Measurements from ENCODE around the gene ABAT.

Gene ABAT

DNA sequence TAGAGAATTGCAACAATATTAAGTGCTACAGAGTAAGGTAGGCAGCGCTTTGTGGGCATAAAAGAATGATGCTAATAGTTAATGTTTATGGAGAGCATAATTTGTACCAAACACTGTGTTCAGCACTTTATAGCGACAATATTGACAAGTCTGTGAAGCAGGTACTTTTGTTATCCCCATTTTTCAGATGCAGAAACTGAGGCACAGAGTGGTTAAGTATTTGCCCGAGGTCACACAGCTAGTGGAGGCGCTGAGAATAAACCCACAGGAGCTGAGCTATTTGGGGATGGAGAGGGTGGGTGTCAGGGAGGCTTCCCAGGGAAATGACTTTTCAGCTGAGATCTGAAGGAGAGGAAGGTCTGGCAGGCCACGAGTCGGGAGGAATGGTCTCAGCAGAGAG lies 83.6 kb downstream of the ABAT start:
- no peak overlapping the region for H3K4me3 ChIP-seq
- DNase-seq (ENCODE audit: low spot score) = no peak
- no peak overlapping the region for H3K27ac ChIP-seq
- TF ChIP-seq, protein P1, sequence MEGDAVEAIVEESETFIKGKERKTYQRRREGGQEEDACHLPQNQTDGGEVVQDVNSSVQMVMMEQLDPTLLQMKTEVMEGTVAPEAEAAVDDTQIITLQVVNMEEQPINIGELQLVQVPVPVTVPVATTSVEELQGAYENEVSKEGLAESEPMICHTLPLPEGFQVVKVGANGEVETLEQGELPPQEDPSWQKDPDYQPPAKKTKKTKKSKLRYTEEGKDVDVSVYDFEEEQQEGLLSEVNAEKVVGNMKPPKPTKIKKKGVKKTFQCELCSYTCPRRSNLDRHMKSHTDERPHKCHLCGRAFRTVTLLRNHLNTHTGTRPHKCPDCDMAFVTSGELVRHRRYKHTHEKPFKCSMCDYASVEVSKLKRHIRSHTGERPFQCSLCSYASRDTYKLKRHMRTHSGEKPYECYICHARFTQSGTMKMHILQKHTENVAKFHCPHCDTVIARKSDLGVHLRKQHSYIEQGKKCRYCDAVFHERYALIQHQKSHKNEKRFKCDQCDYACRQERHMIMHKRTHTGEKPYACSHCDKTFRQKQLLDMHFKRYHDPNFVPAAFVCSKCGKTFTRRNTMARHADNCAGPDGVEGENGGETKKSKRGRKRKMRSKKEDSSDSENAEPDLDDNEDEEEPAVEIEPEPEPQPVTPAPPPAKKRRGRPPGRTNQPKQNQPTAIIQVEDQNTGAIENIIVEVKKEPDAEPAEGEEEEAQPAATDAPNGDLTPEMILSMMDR (IDR thresholded peaks at IDR 0.05) = no peak

DNA sequence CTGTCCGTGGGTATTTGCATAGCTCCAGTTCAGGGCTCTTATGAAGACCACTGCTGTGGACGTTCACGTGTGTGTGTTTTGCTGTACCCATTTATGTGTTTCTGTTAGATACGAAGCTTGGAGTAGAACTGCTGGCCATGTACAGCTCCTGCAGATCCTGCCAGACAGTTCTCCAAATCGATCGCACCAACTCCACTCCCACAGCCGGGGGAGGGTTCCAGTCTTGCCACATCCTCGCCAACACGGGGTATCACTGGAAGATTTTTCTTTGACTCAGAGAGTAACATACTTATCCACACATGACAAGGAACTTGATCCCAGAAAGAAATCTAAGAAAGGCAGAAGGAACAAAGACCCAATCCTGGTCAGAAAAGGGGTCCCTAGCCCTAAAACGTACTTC lies 85.6 kb downstream of the ABAT start:
- TF ChIP-seq, protein P1 (IDR thresholded peaks at IDR 0.05) = no peak
- Histone ChIP-seq H3K4me3 (no peak overlapping the region), H3K27ac (no peak overlapping the region)
- no peak for DNase-seq (ENCODE audit: low spot score)

DNA sequence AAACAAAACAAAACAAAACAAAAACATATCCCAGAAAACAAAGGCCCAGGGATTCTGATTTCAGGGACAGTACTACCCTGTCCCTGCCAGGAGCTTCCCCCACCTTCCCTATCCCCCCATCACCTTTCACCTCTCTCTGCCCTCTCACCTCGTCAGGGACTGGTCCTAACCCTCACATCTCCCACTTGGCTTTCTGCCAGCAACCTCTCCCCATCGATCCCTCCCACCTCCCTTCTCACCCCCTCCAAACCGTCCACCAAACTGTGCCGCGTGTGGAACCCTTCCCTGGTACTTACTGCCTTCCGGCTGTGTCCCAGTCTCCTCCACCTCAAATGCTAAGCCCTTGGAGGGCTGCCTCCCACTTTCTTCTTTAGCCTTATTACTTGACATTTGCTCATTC lies 86.7 kb downstream of the ABAT start:
- TF ChIP-seq, protein P1 (IDR thresholded peaks at IDR 0.05) = no peak
- Histone ChIP-seq H3K4me3 (no peak overlapping the region), H3K27ac (no peak overlapping the region)
- no peak for DNase-seq (ENCODE audit: low spot score)

DNA sequence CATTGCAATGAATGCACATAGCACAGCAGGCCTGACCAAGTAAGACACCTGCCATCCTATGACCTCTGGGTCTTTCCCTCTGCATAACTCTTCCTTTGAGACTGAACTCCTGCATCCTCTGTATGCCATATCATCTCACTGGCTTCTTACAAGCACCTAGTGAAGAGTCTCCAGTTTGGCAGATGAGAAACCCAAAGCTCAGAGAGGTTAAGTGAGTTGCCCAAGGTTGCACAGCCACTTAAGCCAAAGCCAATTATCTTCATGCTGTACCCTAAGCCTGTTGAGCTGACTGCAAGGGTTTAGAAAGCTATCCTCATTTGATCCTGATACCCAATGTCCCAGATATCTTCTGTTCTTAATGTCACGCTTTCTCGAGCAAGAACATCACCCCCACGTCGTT lies 87.8 kb downstream of the ABAT start:
- TF ChIP-seq, protein P1 (IDR thresholded peaks at IDR 0.05) = no peak
- DNase-seq (ENCODE audit: low spot score) = no peak
- H3K4me3 ChIP-seq = no peak overlapping the region
- H3K27ac ChIP-seq = no peak overlapping the region

DNA sequence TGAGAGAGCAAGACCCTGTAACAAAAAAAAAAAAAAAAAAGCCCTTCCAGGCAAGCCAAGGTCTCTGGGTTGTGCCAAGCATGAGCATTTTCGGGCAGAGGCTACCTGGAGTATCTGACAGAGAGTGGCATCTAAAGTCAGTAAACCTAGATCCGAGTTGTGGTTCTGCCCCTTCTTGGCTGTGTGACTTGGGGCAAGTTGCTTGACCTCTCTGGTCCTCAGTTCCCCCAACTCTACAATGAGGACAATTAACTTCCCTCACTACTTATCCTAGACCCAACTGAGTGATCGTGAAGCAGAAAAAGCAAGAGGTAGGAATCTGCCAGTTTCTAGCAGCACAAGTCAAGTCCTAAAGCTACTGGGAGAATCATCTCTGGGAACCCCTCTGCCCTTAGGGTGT lies 88.7 kb downstream of the ABAT start:
- TF ChIP-seq, protein P1 (IDR thresholded peaks at IDR 0.05) = no peak
- Histone ChIP-seq H3K4me3 (no peak overlapping the region), H3K27ac (no peak overlapping the region)
- DNase-seq (ENCODE audit: low spot score) = no peak

DNA sequence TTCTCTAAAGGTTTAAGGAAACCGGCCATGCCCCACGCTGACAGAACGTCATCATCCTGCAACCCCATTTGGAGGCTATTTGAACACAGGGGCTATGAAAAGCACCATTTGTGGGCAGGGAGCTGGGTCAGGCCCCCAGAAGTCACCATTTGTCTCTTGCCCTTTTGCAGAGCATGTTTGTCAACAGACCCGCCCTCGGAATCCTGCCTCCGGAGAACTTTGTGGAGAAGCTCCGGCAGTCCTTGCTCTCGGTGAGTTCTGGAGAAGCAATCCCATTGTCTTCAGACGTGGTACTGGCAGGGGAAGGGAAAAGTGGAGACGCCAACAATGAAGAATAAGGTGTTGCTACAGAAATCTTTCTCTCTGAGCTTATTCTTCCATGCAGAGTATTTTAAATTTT lies 89.5 kb downstream of the ABAT start:
- Histone ChIP-seq H3K4me3 (no peak overlapping the region), H3K27ac (no peak overlapping the region)
- TF ChIP-seq, protein P1 (IDR thresholded peaks at IDR 0.05) = no peak
- DNase-seq (ENCODE audit: low spot score) = no peak

DNA sequence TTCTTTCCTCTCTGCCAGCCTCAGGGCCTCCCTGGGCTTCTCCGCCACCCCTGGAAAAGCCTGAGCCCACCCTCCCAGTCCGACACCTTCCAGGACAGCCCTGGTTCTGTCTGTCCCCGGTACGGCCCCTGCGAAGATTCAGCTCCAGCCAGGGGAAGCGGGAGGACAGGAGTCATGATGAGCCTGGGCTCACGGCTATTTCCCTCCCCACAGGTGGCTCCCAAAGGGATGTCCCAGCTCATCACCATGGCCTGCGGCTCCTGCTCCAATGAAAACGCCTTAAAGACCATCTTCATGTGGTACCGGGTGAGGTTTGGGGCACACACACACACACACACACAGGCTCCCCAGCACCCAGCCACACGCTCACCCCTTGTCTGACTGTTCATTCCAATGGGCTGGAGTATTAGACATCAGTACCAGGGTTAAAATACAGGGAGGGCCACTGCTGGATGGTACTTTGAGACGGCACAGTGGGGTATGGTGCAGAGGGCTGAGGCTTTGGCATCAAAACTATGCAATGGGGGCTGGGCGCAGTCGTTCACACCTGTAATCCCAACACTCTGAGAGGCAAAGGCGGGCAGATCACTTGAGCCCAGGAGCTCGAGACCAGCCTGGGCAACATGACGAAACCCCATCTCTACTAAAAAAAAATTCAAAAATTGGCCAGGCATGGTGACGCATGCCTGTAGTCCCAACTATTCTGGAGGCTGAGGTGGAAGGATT lies 90.3 kb downstream of the ABAT start:
- H3K4me3 ChIP-seq = no peak overlapping the region
- TF ChIP-seq, protein P1 (IDR thresholded peaks at IDR 0.05) = no peak
- DNase-seq (ENCODE audit: low spot score) = no peak
- no peak overlapping the region for H3K27ac ChIP-seq

All from coronary artery (tissue), 2 donors.